HTERT RPE-1 (cell line): Measurements from ENCODE around the gene CAMLG.
"Not testable (repeated sequence)": the region's sequence is repeated elsewhere in the genome, so short reads cannot be mapped to it uniquely, and the experiment has no call there.

Experiments
- in situ Hi-C: fragments of 300-500 bp; cut with MboI; formaldehyde crosslinking; loops from 4 replicates; pipeline ENCODE4 v1.14.3; 2020; ENCODE audit warnings: low sequenced_read_pairs

Gene CAMLG

GRCh38 chr5:134738133-134738962 is at the start of gene CAMLG:
Gene CAMLG, plus strand, starts transcription at chr5:134738548. Its CDS starts 73 bp downstream, at chr5:134738621.
- in situ Hi-C loops: no loop called here

DNA sequence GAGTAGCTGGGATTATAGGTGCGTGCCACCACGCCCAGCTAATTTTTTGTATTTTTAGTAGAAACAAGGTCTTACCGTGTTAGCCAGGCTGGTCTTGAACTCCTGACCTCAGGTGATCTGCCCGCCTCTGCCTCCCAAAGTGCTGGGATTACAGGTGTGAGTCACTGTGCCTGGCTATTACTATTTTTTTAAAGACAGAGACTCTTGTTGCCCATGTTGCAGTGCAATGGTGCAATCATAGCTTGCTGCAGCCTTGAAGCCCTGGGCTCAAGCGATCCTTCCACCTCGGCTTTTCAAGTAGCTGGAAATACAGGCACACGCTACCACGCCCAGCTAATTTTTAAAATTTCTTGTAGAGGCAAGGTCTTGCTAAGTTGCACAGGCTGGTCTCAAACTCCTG is 48.2 kb upstream of the CAMLG start:
- in situ Hi-C loops: not testable (repeated sequence)

DNA sequence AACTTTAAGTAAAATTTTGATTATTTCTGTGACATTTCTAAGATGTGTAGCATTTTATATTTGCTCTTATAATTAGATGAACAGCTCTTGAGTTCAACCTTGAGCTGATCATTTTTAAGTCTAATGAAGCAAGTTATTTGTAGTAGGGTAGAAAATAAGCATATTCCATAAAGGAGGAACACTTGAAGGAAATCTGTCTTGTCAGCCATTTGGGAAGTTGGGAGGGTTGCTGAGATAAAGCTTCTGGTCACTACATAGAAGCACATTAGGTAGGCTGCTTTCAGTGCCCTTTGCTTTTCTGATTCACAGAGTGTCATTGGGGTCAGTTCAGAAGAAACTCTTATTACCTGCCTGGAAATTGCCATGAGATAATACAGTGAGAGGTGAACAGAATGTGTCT is 45.6 kb upstream of the CAMLG start:
- in situ Hi-C loops: no loop called here

- in situ Hi-C loops: no loop called here
These were observed 30.0 kb upstream of the CAMLG start for GRCh38 chr5:134708301-134708700.

DNA sequence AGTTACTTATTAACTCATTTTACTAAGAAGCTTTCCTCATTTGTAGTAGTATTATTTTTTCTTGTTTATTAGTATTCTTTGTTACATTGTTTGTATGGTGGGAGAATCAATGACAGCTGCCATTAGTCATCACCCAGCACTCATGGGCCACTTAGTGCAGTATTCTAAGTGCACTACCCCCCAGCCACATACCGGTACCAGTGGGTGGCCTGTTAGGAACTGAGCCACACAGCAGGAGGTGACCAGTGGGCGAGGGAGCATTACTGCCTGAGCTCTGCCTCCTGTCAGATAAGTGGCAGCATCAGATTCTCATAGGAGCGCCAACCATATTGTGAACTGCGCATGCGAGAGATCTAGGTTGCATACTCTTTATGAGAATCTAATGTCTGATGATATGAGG is 24.2 kb upstream of the CAMLG start:
- in situ Hi-C loops: no loop called here

DNA sequence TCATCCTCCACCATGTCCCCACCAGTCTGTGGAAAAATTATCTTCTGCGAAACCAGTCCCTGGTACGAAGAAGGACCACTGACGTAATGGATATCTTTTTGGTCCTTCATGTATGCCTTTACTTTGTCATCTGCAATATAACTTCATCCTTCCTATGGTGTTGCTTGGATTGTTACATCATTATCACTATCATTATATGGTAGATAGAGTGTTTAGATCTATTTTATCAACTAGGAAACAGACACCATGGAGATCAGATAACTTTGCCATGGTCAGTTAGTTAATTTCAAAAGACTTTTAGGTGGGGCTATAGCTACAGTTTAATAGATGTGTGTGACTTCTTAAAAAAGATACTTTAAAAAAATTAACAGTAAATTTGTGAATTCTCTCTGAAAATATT is 23.8 kb upstream of the CAMLG start:
- in situ Hi-C loops: no loop called here

- in situ Hi-C loops: not testable (repeated sequence)
These were observed 22.9 kb upstream of the CAMLG start for GRCh38 chr5:134715466-134715865.

DNA sequence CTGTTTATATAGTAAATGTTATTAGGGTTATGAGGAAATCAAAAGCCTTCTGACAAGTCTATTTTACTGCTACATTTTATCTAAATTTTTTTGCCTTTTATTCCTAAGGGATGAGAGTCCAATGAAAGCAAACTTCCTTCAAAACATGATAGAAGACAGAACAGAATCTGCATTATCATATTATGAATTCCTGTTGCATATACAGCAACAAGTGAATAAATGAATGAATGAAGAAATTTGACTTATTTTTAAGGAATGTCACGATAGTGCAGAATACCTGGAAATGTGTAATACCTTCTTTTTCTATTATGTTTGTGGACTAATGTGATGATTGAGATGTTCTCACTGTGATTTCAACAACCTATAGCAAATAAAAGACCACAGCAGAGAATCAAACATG is 13.5 kb upstream of the CAMLG start:
- in situ Hi-C loops: no loop called here

- in situ Hi-C loops: no loop called here
These were observed 5.5 kb upstream of the CAMLG start for GRCh38 chr5:134732819-134733218.

- in situ Hi-C loops: no loop called here
These were observed 3.1 kb upstream of the CAMLG start for GRCh38 chr5:134735243-134735642.

DNA sequence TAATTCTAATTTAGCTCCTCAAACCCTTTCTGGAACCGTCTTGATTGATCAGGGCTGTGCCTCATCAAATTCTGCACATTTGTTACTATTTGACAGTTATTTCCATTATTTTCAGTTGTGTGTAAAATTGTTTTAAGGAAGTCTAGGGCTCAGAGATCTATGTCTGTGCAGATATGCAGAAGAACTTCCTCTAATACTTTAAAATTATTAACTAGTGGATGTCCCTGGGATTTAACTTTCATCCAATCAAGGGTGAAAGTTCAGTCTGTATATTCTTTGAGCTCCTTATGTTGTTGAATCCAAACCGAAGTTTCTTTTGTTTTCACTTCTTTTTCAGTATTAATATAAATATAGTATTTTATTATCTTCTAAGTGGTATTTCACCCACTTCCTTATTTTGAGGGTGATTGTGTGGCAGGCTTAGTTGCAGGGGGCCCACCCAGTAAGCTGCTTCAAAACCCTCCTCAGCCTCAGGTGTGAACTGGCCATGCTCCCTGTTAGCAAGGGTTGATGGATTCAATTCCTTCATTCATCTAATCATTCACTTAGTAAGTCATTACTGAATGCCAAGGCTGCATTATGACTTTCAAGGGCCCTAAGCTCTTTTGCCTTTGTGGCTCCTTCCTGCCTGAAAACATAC is 2.1 kb upstream of the CAMLG start:
- in situ Hi-C loops: no loop called here

GRCh38 chr5:134738963-134739661 is 764 bp downstream of the CAMLG start:
- in situ Hi-C loops: no loop called here

DNA sequence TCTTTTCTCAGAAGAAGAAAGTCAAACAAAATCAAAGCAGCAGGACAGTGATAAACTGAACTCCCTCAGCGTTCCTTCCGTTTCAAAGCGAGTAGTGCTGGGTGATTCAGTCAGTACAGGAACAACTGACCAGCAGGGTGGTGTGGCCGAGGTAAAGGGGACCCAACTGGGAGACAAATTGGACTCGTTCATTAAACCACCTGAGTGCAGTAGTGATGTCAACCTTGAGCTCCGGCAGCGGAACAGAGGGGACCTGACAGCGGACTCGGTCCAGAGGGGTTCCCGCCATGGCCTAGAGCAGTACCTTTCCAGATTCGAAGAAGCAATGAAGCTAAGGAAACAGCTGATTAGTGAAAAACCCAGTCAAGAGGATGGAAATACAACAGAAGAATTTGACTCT is 2.7 kb downstream of the CAMLG start:
- in situ Hi-C loops: no loop called here

- in situ Hi-C loops: no loop called here
These were observed 3.8 kb downstream of the CAMLG start for GRCh38 chr5:134742134-134742533.

GRCh38 chr5:134749415-134749814 is 11.1 kb downstream of the CAMLG start:
- in situ Hi-C loops: no loop called here

DNA sequence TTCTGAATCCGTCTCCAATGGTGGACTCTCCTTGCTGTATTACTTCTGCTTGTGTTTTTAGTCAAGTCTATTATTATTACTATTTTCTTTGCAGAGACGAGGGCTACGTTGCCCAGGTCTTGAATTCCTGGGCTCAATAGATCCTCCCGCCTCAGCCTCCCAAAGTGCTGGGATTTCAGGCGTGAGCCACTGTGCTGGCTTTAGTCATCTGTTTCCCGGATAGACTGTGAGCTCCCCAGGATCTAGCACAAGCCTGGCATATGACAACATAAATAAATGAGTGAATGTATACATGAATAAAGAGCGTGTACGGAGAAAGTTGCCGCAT is 19.8 kb downstream of the CAMLG start:
- in situ Hi-C loops: no loop called here

GRCh38 chr5:134758504-134759341 is 20.4 kb downstream of the CAMLG start, which contains the start of gene DDX46:
Gene DDX46, plus strand, starts transcription at chr5:134758779. Its CDS starts 160 bp downstream, at chr5:134758939.
- in situ Hi-C loops: no loop called here

DNA sequence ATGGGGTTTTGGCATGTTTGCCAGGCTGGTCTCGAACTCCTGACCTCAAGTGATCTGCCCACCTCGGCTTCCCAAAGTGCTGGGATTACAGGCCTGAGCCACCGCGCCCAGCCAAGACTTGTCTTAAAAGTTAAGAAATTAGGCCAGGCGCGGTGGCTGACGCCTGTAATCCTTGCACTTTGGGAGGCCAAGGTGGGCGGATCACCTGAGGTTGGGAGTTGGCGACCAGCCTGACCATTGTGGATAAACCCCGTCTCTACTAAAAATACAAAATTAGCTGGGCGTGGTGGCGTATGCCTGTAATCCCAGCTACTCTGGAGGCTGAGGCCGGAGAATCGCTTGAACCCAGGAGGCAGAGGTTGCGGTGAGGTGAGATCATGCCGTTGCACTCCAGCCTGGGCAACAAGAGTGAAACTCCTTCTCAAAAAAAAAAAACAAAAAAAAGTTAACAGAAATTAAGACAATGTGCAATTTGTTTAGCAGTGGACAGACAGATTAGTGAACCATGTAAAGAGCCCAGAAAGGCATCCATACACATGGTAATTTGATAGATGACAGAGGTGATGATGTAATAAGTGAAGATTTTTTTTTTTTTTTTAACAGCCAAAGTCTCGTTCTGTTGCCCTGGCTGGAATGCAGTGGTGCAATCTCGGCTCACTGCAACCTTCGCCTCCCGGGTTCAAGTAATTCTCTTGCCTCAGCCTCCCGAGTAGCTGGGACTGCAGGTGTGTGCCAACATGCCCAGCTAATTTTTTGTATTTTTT is 29.4 kb downstream of the CAMLG start:
- in situ Hi-C loops: not testable (repeated sequence)

- in situ Hi-C loops: no loop called here
These were observed 30.9 kb downstream of the CAMLG start for GRCh38 chr5:134769206-134769605.

GRCh38 chr5:134772461-134773125 is 34.2 kb downstream of the CAMLG start:
- in situ Hi-C loops: no loop called here
